ENCODE data around the gene THSD4.

Gene THSD4

DNA sequence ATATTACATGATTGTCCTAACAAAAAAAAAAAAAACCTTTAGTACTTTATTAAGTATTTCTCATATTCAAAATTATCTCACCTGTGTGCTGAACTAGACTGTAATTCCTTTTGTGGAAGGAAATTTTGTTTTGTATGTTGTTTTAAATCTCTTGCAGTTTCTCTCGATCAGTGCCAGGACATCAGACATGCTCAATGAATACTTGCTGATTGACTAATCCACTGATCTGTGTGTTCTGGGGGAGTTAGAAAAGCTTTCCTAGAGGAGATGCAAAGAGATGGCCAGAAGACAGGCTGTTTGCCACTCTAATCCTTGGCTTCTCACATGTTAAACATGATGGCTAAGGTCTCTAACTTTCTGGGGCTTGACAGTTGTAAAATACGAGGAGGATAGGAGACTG, 461.8 kb downstream of the THSD4 start:
- DNase-seq (ENCODE audit: low read depth in 2 of 2) = no peak

DNA sequence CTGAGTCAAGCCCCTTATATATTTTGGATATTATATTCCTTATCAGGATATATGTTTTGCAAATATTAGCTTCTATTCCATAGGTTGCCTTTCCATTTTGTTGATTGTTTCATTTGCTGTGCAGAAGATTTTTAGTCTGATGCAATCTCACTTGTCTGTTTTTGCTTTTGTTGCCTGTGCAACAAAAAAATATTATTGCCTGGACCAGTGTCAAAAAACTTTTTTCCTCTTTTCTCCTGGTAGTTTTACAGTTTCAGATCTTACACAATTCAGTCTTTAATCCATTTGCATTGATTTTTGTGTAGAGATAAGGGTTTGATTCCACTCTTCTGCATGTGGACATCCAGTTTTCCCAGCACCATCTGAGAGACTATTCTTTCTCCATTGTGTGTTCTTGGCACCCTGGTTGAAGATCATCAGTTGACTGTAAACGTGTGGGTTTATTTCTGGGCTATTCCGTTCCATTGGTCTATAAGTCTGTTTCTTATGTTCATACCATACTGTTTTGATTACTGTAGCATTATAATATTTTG, 466.2 kb downstream of the THSD4 start:
- no peak for DNase-seq (ENCODE audit: low read depth in 2 of 2)

GRCh38 chr15:71585159-71585558, 469.9 kb downstream of the THSD4 start:
- DNase-seq (ENCODE audit: low read depth in 2 of 2) = no peak

- DNase-seq (ENCODE audit: low read depth in 2 of 2) = no peak
These were observed 471.2 kb downstream of the THSD4 start for GRCh38 chr15:71586463-71586862.

DNA sequence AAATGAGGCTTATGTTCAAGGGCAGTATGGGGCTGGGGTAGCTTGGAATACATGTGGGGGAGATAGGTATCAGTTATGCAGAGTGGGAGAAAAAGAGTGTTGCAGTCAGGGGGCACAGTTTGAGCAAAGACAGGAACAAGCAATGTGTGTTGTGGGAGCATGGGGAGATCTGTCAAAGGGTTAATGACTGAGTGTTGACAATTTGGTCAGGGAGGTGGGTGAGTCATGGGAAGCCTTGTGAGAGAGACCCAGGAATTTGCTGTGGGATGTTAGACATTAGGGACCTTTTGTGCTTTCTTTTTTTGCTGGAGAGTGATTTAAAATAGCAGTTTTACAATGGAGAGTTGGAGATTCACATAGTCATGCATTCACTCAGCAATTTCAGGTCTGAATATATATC, 473.5 kb downstream of the THSD4 start:
- no peak for DNase-seq (ENCODE audit: low read depth in 2 of 2)

DNA sequence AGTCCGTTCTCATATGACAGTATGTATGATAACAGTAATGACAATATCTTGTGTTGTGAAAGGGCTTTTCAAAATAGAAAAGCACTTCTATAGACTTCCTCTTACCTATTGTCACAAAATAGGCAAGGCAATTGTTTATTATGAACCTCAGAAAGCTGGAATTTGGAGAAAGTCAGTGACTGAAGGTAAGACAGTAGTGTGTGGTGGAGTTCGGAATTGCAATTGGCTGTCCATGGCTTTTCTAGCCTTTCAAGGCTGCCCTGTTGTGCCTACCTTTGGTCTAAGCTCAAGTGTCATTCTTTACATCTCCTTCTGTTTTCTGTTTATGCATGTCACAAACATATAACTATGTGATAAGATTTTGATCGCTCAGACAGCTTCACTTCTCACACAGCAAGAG, 475.8 kb downstream of the THSD4 start:
- no peak for DNase-seq (ENCODE audit: low read depth in 2 of 2)

- no peak for DNase-seq (ENCODE audit: low read depth in 2 of 2)
These were observed 476.9 kb downstream of the THSD4 start for GRCh38 chr15:71592203-71592602.

GRCh38 chr15:71595846-71596553, 480.7 kb downstream of the THSD4 start:
- DNase-seq (ENCODE audit: low read depth in 2 of 2) = no peak

- no peak for DNase-seq (ENCODE audit: low read depth in 2 of 2)
These were observed 481.4 kb downstream of the THSD4 start for GRCh38 chr15:71596672-71597071.

- no peak for DNase-seq (ENCODE audit: low read depth in 2 of 2)
These were observed 481.9 kb downstream of the THSD4 start for GRCh38 chr15:71597126-71597525.

GRCh38 chr15:71597637-71598036, 482.4 kb downstream of the THSD4 start:
- no peak for DNase-seq (ENCODE audit: low read depth in 2 of 2)

DNA sequence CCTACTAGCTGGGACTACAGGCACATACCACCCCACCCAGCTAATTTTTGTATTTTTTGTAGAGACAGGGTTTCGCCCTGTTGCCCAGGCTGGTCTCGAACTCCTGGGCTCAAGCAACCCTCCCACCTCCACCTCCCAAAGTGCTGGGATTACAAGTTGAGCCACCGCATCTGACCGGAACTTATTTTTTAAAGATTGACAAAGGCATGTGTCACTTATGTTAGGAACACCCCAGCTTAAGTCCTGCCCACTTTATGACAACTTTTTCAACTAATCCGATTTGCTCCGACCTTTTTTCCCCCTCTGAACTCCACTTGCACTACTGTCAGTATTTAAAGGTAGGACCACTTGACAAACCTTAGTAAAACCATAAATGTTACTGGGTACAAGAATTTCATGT, 483.5 kb downstream of the THSD4 start:
- no peak for DNase-seq (ENCODE audit: low read depth in 2 of 2)

DNA sequence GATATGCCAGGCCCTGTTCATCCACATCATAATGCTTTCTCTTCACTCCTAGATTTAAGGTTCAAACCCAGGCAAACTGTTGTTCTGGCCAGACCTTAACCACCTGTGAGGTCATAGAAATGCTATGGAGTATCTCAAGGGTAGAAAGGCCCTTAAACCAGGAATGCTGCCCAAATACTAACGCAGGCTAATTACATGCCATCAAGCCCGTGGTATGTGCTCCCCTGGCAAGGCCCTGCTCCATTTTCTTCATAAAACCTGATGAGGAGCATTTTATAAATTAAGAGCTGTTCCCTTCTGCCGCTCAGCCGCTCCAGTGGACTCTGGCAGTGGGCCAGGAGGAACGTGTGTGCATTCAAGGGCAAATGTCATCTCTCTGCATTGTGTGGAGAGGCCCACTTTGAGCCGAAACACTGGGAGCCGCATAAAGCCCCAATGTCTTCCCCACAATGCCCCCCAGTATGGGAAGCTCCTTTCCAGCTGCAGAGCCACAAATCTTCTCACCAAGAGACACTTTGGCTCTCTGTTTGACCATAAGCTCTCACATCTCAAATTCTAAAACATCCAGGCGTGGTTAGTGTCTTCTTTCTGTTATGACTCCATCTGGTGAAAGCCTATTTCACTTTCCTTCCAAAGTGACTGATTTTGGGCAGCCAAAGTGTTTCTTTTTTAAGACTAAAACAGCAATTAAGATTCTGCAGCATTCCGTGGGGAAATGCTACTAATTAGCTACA, 484.3 kb downstream of the THSD4 start:
- DNase-seq (ENCODE audit: low read depth in 2 of 2) = no peak

GRCh38 chr15:71600237-71600636, 485.0 kb downstream of the THSD4 start:
- no peak for DNase-seq (ENCODE audit: low read depth in 2 of 2)

GRCh38 chr15:71601038-71601834, 486.0 kb downstream of the THSD4 start:
- DNase-seq (ENCODE audit: low read depth in 2 of 2) = no peak

GRCh38 chr15:71603379-71603778, 488.1 kb downstream of the THSD4 start:
- DNase-seq (ENCODE audit: low read depth in 2 of 2) = no peak

DNA sequence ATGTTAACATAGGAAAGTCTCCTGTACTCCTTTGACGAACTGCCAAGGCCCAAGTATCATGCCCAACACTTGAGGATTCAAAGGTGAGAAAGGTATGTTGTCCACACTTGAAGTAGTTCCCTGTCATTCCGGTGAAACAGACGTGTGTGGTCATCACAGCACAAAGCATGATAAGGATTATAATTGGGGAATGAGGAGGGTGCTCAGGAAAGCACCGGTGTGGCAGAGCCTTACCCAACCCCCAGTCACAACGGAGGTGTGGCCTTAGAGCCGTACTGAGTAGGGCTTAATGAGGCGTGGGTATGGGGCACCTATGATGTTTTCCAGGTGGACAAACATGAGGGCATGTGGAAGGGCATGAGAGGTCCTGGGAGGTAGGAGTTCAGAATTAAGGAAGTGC, 492.1 kb downstream of the THSD4 start:
- no peak for DNase-seq (ENCODE audit: low read depth in 2 of 2)

DNA sequence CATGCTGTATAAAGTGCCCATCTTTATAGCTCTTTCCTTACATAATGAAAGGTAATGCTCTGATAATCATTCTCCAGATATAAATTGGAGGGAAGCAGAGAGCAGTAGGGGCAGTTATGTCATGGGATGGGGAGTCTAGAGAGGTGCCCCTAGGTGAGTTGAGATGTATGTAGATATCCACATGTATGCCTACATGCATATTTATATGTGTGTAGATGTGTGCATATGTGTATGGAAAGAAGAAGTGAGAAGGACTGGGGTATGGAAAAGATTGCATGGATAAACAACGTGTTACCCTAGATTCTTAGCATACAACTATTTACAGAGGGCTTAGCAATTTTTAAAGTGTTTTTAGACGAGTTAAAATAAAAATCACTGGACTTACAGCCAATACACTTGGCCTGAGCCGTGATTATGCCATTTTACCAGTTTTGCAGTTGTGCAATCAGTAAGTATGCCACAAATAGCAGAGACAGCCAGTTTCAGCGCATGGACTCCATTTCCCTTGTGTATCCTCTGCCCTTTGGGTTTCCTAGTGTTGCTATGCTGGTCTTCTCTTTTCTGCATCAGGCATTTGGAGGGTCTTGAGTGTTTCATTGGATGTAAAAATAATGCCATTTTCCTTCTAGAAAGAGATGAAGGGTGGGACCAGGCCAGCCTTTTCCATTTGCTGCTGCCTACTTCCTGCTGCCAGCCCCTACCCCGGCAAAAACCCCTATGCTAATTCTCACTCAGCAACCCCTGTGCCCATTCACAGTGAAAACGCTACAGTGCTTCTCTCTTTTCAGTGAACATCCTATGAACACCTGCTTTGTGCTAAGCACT, 495.7 kb downstream of the THSD4 start:
- no peak for DNase-seq (ENCODE audit: low read depth in 2 of 2)

DNA sequence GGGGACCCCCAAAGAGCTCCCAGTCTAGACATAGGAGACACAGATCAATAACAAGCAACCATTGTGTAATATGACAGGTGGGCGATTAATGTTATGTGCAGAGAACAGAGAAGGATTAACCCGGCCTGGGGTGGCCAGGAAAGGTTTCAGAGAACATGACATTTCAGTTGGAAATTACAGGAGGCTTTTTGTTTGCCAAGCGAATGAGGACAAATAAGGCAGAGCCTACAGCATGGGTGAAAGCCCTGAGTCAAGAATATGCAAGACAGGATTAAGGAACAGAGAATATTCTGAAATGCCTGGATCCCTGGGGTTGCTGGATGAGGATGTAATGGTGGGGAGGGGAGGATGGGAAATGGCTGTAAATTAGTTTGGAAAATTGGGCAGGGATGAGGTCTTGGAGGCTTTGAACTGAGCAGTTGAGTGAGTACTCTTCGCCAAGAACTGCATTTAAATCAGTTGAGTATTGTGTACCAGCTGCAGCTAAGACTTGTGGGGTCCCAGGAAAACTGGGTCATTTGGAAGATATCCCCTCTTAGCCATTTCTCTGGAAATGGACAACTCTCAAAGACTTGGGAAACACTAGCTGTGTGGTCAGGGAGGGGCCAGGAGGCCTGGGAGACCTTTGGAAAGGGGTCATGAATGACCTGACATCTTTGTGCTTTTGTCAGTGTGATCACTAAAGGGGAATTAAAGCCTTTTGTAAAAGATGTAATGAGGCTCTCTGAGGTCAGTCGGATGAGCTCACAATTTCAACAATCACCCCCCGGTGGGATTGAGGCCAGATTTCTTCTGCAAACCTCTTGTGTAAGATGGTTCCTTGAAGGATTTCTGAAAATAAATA, 496.5 kb downstream of the THSD4 start:
- DNase-seq (ENCODE audit: low read depth in 2 of 2) = no peak

DNA sequence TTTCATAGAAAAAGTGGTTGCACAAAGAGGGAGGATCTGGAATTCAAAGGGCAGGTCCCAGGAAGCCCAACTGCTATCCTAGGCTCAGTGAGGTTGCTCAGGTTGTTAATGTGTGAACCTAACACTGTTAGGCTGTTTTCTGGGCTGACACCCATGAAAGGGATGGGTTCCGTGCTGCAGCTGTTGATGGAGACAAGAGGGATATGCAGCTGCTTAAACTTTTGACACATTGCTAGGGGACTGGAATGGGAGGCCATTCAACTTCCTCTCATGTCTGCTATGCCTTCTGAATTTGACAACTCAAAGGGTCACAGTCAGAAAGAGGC, 497.1 kb downstream of the THSD4 start:
- no peak for DNase-seq (ENCODE audit: low read depth in 2 of 2)

DNA sequence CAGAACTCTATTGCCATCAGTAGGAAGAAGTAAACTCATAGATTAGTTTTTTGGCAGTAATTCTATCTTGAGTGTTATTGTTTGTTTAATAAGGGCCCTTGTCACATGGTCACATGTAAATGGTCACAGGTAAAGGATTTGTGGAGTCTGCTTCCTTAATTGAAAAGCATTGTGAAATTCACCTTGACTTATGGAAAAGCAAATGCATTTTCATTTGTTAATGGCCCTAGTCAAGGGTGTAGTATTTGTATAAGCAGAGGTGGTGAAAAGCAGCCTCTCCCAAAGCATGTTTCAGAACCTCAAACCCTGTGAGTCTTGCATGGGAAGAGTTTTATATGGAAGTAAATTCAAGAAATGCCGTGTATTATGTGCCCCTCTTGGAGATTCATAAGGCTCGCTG, 497.6 kb downstream of the THSD4 start:
- DNase-seq (ENCODE audit: low read depth in 2 of 2) = no peak
